ENCODE results near the gene PRRT2. TPM values are rescaled to one million over a fixed set of nuclear protein-coding genes. Genes with fewer than 3 reads are reported as not detected.
"Not testable (repeated sequence)": the region's sequence is repeated elsewhere in the genome, so short reads cannot be mapped to it uniquely, and the experiment has no call there.

PRRT2 gene
- total RNA-seq, 4 donors from 2014 or later = 1.4 to 6.0 (median 1.9) TPM; not detected in 1

GRCh38 chr16:29774730-29775129 lies 37.3 kb upstream of the PRRT2 start:
- peaks cover 0 to 7% (median 3%) of the 10 kb centered on the region in 4 donors for H3K4me1 ChIP-seq
- intact Hi-C loops (cut with DNase I; ENCODE audit: low total_unique reads) (no loop called here), in situ Hi-C loops (cut with MboI; ENCODE audit: low pct_ligation_motif_present in 1 of 4, low pct_unique_long_range_greater_than_20kb in 1 of 4, low sequenced_read_pairs in 3 of 4) (no loop called here)
- H3K36me3 ChIP-seq = no peaks in the 10 kb centered on the region
- no peaks in the 10 kb centered on the region for H3K27me3 ChIP-seq
- TF ChIP-seq POLR2A (IDR thresholded peaks at IDR 0.05) (no peak), EP300 (IDR thresholded peaks at IDR 0.05; ENCODE audit: low read depth) (no peak), POLR2AphosphoS5 (IDR thresholded peaks at IDR 0.05) (no peak), CTCF (IDR thresholded peaks at IDR 0.05) (no peak)
- 93 to 96% methylated on average over 5 of the region's 5 CpGs for WGBS, 2 donors (ENCODE audit: low coverage in 1 of 2)
- H3K9me3 ChIP-seq = no peaks in the 10 kb centered on the region
- no peak for DNase-seq
- no peak overlapping the region for H3K4me3 ChIP-seq
- no peak overlapping the region for H3K27ac ChIP-seq

GRCh38 chr16:29775742-29776408 lies 36.1 kb upstream of the PRRT2 start:
- in situ Hi-C loops (cut with MboI; ENCODE audit: low pct_ligation_motif_present in 1 of 4, low pct_unique_long_range_greater_than_20kb in 1 of 4, low sequenced_read_pairs in 3 of 4) (no loop called here), intact Hi-C loops (cut with DNase I; ENCODE audit: low total_unique reads) (no loop called here)
- Histone ChIP-seq H3K27ac (peak overlapping the region in 1 of 4 donors; percentile 18), H3K27me3 (no peaks in the 10 kb centered on the region), H3K4me3 (no peak overlapping the region), H3K4me1 (peaks cover 0 to 1% (median 0%) of the 10 kb centered on the region in 4 donors), H3K36me3 (no peaks in the 10 kb centered on the region), H3K9me3 (no peaks in the 10 kb centered on the region)
- no peak for DNase-seq
- 75% methylated on average over 4 of the region's 4 CpGs; no CpG with 5 or more reads in 1 of the 2 donors for WGBS, 2 donors (ENCODE audit: low coverage in 1 of 2)
- TF ChIP-seq CTCF (IDR thresholded peaks at IDR 0.05) (no peak), POLR2A (IDR thresholded peaks at IDR 0.05) (no peak), EP300 (IDR thresholded peaks at IDR 0.05; ENCODE audit: low read depth) (no peak), POLR2AphosphoS5 (IDR thresholded peaks at IDR 0.05) (no peak)

GRCh38 chr16:29777576-29778350 lies 34.2 kb upstream of the PRRT2 start, which contains the start of gene ZG16:
Gene ZG16, plus strand, starts transcription at chr16:29778256. Its CDS starts 1,011 bp downstream, at chr16:29779267.
- H3K4me3 ChIP-seq = peak within 1 kb of the TSS in 2 of 4 donors; percentile 15 to 26
- no peaks in the 10 kb centered on the region for H3K4me1 ChIP-seq
- no peaks in the 10 kb centered on the region for H3K9me3 ChIP-seq
- no peaks in the 10 kb centered on the region for H3K27me3 ChIP-seq
- intact Hi-C loops (cut with DNase I; ENCODE audit: low total_unique reads) (no loop called here), in situ Hi-C loops (cut with MboI; ENCODE audit: low pct_ligation_motif_present in 1 of 4, low pct_unique_long_range_greater_than_20kb in 1 of 4, low sequenced_read_pairs in 3 of 4) (no loop called here)
- peak within 1 kb of the TSS in 3 of 4 donors; percentile 8 to 45 (median 21) for H3K27ac ChIP-seq
- 68 to 81% methylated on average over 2 to 10 of the region's 10 CpGs for whole genome bisulfite sequencing, 2 donors (ENCODE audit: low coverage in 1 of 2)
- no peak for DNase-seq
- H3K36me3 ChIP-seq = no peaks in the 10 kb centered on the region
- TF ChIP-seq POLR2AphosphoS5 (IDR thresholded peaks at IDR 0.05) = peak in 1 of 3 donors; percentile 11
- TF ChIP-seq CTCF (IDR thresholded peaks at IDR 0.05) = no peak
- no peak for TF ChIP-seq EP300 (IDR thresholded peaks at IDR 0.05; ENCODE audit: low read depth)
- peak; percentile 50 for TF ChIP-seq POLR2A (IDR thresholded peaks at IDR 0.05)

GRCh38 chr16:29779474-29779873 lies 32.5 kb upstream of the PRRT2 start:
- intact Hi-C loops (cut with DNase I; ENCODE audit: low total_unique reads) = no loop called here
- in situ Hi-C loops (cut with MboI; ENCODE audit: low pct_ligation_motif_present in 1 of 4, low pct_unique_long_range_greater_than_20kb in 1 of 4, low sequenced_read_pairs in 3 of 4) = no loop called here
- peak overlapping the region in 3 of 4 donors; percentile 8 to 45 (median 19) for H3K27ac ChIP-seq
- H3K9me3 ChIP-seq = no peaks in the 10 kb centered on the region
- 81% methylated on average over 10 of the region's 10 CpGs; no CpG with 5 or more reads in 1 of the 2 donors for WGBS, 2 donors (ENCODE audit: low coverage in 1 of 2)
- no peaks in the 10 kb centered on the region for H3K27me3 ChIP-seq
- peak overlapping the region in 2 of 4 donors; percentile 15 to 26 for H3K4me3 ChIP-seq
- no peak for DNase-seq
- no peak for TF ChIP-seq POLR2AphosphoS5 (IDR thresholded peaks at IDR 0.05)
- TF ChIP-seq CTCF (IDR thresholded peaks at IDR 0.05) = no peak
- no peak for TF ChIP-seq EP300 (IDR thresholded peaks at IDR 0.05; ENCODE audit: low read depth)
- TF ChIP-seq POLR2A (IDR thresholded peaks at IDR 0.05) = no peak
- H3K36me3 ChIP-seq = no peaks in the 10 kb centered on the region
- H3K4me1 ChIP-seq = no peaks in the 10 kb centered on the region

GRCh38 chr16:29783094-29783953 lies 28.7 kb upstream of the PRRT2 start:
- H3K27me3 ChIP-seq; H3K27ac ChIP-seq; H3K36me3 ChIP-seq; H3K9me3 ChIP-seq; H3K4me1 ChIP-seq; H3K4me3 ChIP-seq; in situ Hi-C loops (cut with MboI; ENCODE audit: low pct_ligation_motif_present in 1 of 4, low pct_unique_long_range_greater_than_20kb in 1 of 4, low sequenced_read_pairs in 3 of 4); DNase-seq; intact Hi-C loops (cut with DNase I; ENCODE audit: low total_unique reads): not testable (repeated sequence)
- WGBS, 2 donors (ENCODE audit: low coverage in 1 of 2) = 87 to 94% methylated on average over 5 to 13 of the region's 13 CpGs

All from transverse colon (tissue), 4 donors.